ENCODE results near the gene ALK. TPM values are rescaled to one million over a fixed set of nuclear protein-coding genes. Genes with fewer than 3 reads are reported as not detected.

The ALK gene
- total RNA-seq, 1 donor from 2014 or later: not detected

- intact Hi-C loops (cut with micrococcal nuclease): no loop called here
Observed at GRCh38 chr2:29910465-29910864, 10.9 kb downstream of the ALK start.

DNA sequence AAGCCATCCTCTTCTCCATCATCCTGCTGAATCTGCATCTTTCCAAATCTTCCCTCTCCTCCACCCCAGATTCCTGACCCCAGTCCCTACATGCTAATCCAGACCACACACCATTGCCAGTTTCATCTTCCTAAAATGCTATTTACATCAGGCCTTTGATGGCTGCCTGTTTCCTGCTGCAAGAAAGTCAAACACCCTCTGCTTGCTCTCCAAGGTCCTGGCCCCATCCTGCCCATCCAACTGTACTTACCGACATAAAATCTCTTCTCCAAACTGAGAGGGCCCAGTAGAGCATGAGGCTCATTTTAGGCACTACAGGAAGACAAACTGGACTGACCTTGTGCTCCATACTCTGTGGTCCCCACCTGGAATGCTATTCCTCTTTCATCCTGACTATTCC lies 19.0 kb downstream of the ALK start:
- intact Hi-C loops (cut with micrococcal nuclease): no loop called here

DNA sequence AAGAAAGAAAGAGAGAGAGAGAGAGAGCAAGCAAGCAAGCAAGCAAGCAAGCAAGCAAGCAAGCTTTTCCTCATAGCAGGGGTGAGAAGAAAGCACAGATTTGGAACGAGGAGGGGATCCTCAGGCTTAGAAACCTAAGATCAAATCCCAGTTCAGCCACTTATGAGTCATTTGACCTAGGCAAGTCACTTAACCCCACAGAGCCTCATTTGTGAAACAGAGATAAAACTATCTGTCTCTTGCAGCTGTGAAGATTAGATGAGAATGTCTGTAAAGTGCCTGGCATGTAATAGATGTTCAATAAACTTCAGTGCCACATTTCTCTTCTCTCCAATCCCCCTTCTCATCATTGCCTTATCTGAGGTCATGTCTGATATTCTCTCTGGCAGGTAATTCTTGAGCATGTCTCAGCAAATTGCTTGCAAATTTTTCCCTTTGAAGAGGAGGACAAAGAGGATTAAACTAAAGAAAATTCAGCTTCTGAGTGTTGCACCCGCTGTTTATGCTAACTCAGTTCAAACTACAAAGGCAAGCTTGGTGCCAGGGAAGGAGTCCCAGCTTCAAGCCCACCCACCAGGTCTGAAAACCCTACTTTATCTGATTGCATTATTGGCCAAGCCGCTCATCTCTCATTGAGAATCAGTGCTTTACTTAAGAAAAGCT lies 20.3 kb downstream of the ALK start:
- intact Hi-C loops (cut with micrococcal nuclease): no loop called here

GRCh38 chr2:29898999-29899398 lies 22.4 kb downstream of the ALK start:
- intact Hi-C loops (cut with micrococcal nuclease): no loop called here

- intact Hi-C loops (cut with micrococcal nuclease): no loop called here
Observed at GRCh38 chr2:29894822-29895614, 26.4 kb downstream of the ALK start.

DNA sequence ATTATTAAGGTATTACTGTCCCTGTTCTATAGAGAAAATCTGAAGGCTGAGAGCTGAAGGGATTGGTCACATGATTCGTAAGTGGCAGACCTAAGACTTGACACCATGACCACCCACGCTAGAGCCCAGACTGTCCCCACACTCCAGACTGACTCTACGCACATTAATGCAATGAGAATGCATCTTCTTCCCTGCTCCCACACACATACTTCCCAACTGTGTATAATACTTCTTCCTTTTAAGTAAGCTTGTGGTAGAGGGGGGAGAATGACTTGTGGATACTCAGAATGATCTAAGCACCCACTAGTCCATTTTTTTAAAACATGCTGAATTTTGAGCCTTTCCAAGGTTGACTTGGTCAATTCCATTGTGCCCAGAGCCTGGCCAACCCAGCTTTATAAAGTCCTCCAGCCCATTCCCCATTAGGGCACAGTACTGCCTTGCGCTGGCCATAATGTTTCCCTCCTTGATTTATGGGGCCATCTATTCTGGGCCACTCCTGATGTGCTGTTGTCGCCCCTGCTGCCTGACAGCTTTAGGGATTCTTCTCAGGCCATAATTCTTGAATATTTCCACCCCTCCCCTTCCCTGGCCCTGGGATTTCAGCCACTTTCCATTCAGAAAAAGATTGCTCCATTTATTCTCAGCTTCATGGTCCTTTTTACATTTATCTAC lies 28.7 kb downstream of the ALK start:
- intact Hi-C loops (cut with micrococcal nuclease): no loop called here

DNA sequence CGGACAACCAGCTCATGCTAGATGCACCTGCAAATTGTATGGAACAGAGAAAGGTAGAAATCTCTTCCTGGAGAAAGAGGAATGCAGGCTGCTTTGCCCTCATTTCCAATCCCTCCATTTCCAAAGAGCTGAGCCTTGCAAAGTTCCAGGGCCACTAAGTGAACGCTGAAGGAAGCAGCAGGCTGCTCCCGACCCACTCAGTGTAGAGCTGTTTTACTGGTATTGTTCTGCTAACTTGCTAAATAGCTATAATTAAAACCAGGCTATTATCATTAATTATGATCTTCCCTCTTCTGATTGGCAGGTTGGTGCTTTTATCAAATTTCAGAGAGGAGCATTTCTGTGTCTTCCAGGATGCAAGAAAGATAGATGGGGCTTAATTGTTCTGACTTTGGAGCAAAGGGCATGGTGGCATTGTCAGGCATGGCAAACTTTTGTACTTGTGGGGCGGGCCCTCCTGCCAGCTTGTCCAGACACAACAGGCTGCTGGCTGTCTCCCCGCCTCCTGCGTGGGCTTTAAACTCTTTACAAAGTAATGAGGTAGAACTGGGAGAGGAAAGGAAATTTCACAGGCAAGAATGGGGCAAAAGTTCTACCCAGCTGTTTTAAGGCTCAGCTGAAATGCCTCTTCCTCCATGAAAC lies 40.2 kb downstream of the ALK start:
- intact Hi-C loops (cut with micrococcal nuclease): no loop called here

GRCh38 chr2:29880084-29880483 lies 41.3 kb downstream of the ALK start:
- intact Hi-C loops (cut with micrococcal nuclease): no loop called here

GRCh38 chr2:29879456-29879855 lies 41.9 kb downstream of the ALK start:
- intact Hi-C loops (cut with micrococcal nuclease): no loop called here

- intact Hi-C loops (cut with micrococcal nuclease): no loop called here
Observed at GRCh38 chr2:29878898-29879297, 42.5 kb downstream of the ALK start.

DNA sequence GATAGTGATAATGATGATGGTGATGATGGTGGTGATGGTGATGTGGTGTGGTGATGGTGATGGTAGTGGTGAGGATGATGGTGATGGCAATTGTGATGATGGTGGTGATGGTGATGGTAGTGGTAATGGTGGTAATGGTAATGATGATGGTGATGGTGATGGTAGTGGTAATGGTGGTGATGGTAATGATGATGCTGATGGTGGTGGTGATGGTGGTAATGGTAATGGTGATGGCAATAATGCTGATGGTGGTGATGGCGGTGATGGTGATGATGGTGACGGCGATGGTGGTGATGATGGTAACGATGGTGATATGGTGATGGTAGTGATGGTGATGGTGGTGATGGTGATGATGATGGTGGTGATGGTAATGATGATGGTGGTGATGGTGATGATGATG lies 45.0 kb downstream of the ALK start:
- intact Hi-C loops (cut with micrococcal nuclease): no loop called here

GRCh38 chr2:29874745-29875144 lies 46.6 kb downstream of the ALK start:
- intact Hi-C loops (cut with micrococcal nuclease): no loop called here

- intact Hi-C loops (cut with micrococcal nuclease): no loop called here
Observed at GRCh38 chr2:29872870-29873269, 48.5 kb downstream of the ALK start.

DNA sequence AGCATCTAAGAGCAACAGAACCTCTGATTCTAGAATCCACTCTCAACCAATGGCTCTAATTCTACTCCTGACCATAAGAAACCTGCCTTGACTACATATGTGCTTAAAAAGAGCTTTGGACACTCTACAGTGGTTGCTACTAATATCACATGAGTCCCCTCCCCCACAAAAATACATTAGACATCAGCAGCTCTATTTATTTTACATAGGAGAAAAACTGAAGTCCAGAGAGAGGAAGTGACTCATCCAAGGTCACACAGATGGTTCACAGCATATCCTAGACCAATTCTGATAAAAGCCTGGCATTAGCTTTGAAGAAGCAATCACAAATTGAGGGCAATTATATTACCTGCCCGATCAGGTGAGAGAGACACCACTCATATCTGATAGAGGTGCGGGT lies 49.8 kb downstream of the ALK start:
- intact Hi-C loops (cut with micrococcal nuclease): no loop called here

DNA sequence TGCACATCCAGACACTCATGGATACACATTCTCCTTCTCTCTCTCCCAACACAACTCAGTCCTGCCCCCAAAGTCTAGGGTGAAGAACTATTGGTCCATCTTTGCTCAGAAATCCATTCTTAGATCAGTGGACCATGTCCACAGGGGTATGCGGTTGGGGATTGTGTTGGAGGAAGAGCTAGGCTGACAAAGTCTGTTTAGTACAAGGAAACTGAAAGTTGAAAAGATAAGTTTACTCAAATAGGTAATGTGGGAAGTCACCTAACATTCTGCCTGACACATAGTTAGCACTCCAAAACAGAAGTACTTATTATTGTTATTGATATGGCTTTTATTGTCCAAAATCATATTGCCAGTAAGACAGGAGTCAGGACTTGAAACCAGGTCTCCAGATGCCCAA lies 55.9 kb downstream of the ALK start:
- intact Hi-C loops (cut with micrococcal nuclease): no loop called here

DNA sequence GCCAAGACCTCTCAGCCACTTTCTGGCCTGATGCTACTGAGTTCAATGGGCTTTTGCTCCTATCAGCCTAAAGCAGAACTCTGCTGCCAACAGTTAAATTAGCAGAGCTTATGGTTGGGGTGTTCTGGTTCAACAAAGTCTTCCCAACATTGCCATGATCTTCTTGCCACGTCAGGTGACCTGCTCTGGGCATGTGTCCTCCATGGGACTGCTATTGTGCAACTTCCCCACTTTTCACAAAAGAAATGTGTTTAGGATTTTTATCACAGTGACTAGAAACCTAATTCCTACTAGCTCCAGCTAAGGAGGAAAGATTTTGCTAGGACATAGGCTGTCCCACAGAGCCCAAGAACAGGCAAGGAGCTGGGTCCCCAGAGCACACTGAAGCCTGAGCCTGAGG lies 56.4 kb downstream of the ALK start:
- intact Hi-C loops (cut with micrococcal nuclease): no loop called here

DNA sequence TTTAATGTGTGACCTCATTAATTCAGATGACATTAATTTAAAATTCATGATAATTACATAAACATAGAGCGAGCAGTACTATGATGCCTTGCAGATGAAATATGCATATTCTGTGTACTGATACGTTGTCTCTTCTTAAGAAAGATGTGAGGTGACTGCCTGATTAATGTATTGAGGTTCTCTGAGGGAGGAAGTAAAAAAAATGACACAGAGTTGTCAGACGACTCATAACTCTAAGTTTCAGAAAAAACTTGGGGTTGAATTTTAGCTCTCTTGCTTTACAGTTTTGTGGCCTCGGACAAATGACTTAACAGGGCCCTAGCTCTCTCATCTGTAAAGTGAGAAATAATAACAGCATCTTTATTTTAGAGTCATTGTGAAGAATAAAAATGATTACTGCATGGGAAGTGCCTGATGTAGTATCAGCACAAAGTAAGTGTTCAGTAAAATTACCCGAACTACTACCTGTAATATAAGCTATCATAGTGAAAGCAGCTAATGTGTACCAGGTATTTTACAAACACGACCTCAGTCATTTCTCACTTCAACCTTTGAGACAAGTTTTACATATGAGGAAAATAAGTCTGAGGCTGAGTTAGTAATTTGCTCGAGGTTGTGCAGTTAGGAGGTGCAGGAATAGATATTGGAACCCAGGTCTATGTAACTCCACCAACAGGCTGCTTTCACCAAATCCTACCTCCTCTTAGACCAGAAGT lies 65.3 kb downstream of the ALK start:
- intact Hi-C loops (cut with micrococcal nuclease): no loop called here

DNA sequence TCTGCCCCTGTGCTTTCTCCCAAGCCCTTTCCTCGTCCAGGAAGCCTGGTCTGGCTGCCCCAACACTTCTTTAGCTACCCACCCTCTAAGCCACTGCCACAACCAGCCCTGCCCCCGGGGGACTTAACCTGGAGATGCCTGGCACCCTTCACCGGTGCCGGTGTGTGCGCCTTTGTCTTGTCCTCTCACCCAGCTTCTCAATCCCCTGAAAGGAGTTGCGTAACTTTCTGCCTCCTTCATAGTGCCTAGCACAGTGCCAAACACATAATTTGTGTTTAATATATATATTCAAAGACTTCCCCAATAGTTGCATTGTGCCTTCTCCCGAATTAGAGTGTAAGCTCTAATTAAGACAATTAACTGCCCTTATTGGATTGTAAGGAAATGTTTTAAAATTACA lies 70.6 kb downstream of the ALK start:
- intact Hi-C loops (cut with micrococcal nuclease): no loop called here

DNA sequence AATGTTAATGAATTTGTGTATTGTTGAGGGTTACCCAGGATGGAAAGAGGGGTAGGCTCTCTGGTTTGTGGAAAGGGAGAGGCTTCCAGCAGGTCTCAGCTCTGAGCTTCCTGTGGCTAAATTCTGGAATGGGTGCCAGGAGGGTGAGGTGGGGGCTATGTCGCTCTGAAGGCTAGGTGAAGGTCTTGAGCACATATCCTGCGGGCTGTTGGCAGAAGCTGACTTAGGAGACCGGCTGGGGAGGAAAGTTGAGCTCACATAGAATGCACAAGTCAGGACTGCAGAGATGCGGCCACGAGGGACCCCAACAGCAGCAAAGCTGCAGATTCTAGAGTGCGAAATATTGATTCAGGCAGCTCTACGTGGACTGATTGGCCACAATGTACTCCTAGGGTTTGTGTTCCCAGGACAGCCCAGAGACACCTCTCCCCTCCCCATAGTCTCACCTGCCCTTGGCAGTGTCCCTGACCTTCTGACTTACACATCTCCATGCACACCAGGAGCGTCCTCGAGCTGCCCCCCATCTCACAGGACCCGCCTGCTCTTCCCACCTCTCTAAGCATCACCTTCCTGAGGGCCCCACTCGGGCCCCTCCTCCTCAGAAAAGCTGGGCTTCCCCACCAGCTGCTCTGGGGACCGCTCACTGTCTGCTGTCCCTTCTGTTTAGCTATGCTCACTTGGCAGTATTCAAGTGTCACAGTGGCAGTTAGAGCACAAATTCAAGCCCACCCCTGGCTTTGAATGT lies 72.6 kb downstream of the ALK start:
- intact Hi-C loops (cut with micrococcal nuclease): loop anchor here (10.0 kb wide), 1 partner anchor 544 kb away; no protein-coding TSS in a partner anchor

DNA sequence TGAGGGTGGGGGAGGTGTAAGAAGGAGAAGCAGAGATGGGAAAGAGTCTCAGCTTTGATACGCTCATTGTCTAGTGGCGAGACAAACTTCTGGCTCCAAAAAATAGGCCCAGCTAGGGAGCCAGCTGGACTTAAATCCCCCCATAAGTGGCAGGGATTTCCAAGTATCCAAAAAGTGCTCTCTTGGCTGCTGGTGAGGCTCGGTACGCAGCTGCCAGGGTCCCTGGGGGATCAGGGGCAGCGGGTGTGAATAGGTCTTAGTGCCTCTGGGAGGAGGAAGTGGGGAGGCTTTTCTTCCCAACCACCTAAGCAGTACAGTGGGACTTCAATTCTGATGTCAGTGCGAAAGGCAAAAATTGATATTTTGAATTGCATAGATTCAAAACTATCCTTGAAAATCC lies 73.5 kb downstream of the ALK start:
- intact Hi-C loops (cut with micrococcal nuclease): loop anchor here (10.0 kb wide), 1 partner anchor 543 kb away; no protein-coding TSS in a partner anchor
